HG02678 (cell line): ENCODE measurements around the gene RPL22.

Experiments
- ATAC-seq: cut with Tn5 transposase; IDR thresholded peaks from one replicate; pipeline ENCODE4 v1.9.1; 2021; ENCODE audit warnings: mild to moderate bottlenecking, moderate library complexity; ENCODE audit not compliant: unreplicated experiment

RPL22 gene

DNA sequence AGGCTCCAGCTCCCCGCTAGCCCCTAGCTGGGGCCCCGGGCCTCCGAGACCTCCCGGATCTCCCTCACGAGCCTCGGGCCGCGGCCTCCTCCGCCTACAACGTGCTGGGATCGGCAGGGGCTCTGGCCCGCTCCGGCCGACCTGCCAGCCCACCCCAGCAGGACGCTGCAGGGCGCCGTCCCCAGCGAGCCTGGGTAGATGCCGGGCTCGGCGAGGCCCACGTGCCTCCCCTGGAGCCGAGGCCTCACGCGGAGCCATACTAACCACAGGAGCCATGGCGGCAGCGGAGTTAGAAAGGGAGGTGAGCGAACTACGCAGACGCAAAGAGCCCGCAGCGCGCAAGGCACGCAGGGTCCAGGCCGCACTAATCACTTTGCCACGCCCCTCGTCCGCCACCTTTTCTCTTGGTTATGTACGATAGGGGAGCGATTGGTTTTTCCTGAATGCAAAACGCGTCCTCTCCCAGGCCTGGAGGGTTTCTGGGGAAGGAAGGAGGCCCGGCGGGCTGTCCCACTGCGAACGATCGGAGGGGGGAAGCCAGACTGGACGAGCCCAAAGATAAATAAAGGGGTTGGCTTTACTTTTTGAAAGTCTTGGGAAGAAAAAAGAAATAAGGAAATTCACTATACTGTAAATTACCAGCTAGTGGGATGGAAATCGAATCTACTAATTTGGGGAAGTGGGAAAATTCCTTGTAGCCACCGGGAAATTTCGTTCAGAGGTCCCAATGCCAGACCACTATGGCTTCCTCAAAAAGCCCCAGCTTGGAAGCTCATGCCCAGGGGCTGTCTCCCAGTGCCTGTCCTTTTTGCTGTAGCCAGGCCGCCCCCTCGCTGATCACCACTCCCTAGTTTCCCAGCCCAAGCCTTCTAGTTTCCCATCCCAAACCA, at the start of gene RPL22:
RPL22 (minus strand) TSS at position 298 of the 890 bp plus-strand sequence; CDS start at position 276, 22 bp downstream.
- peak; percentile 96 for ATAC-seq

DNA sequence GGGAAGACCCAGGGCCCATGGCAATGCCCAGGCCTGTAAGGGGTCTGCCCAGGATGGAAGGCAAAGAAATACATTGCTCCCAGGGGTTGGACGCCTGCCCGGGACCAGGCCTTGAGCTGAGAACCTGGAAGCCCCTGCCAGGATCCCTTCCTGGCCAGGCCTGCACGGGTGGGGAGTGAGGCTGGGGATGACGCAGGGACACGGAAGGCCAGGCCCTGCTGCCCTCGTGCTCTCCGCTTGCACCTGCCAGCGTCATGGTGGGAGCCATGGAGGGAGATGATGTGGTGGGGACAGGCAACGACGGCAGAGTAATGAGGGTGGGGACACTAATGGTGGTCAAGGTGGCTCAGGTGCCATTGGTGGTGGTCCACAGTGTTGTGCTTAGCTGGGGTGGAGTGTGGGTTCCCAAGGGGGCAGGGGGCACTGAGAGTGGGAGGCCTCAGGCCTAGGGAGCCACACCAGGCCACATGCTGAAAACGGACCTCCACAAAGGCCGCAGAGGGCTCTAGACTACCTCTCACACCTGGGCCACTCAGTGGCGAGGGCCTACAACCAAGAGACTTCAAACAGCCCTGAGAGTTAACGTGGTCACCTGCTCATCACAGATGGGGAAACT, 48.9 kb upstream of the RPL22 start:
- ATAC-seq = no peak

DNA sequence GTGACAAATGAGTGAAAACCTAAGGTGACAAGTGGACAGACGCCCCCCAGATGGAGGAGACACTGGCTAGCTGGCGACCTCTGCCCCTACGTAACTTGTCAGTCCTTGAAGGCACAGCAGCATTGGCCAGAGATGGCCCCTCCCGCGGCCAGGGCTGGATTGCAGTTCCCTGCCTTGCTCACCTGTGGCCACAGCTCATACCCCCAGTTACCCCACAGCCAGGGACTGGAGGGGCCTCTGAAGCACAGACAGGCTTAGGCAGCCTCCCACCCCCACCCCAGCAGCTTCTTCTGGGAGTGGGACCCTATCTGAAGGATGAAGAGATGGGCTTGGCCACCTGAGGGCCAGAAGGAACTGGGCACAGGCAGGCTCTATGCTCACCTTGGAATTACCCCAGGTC, 48.3 kb upstream of the RPL22 start:
- ATAC-seq = no peak

DNA sequence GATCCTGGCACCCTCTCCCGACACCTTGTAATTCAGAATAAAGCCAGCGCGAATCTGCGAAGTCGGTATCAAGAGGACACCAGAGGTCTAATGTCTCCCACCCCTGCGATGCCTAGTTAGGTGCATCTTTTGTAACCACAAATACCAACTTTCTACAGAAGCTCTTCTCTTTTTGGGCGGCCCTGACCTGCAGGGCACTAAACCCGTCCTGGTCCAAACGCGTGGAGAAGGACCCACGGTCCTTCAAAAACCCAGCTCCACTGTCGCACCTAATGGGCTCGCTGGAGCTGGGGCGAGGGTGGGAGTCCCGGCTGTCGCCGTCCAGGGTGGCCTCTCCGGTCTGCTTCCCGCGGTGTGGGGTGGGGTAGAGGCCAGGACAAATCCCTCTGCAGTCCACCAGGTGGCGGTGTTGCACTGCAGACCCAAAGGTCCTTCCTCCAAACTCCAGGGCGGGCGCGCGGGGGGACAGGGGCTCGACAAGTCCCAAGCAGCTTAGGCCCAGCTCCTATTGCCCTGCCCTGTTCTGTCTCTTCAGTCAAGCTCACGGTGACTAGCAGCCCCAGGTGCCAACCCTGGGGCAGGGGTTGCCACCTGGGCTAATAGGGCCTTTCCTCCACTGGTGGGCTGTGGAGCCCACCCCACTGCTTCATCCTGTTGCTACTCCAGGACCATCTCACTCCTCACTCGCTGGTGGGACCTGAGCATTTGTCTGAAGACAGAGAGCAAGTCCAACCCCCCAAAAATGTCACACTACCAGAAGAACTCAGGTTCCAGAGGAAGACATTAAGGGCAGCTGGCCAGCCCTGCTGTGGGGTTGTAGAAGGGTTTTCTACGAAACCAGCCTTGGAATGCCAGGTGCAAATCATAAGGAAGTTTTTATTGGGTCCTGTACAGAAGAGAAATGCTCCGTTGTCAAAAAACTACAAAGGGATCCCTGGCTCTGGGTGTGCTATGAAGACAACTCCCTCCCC, 47.4 kb upstream of the RPL22 start:
- peak; percentile 41 for ATAC-seq

DNA sequence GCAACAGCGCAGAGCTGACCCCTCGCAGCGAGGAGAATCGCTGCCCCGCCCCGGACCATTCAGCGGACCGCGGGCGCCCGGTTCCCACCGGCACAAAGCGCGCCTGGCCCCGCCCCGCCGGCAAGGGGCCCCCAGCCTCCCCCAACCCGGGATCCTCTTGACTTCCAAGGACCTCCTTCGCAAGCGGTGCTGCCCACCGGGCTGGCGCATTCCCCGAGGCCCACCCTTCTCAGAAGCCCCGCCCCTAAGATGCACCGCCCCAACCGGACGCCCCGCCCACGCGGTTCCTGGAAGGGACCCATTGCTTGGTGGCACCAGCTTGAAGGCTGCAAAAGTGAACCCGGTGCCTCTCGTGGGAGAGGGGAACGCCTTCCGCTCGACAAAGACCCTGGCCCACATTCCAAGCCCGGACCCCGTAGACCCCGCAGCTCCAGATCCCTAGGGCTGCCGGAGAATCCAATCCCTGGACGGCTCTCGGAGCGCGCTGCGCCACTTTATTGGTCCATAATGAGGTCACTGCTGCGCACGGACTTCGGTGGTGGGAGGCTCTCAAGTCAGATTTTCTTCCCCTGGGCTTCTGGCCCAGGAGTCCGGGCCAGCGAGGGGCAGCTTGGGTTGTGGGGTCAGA, 46.6 kb upstream of the RPL22 start:
- no peak for ATAC-seq

DNA sequence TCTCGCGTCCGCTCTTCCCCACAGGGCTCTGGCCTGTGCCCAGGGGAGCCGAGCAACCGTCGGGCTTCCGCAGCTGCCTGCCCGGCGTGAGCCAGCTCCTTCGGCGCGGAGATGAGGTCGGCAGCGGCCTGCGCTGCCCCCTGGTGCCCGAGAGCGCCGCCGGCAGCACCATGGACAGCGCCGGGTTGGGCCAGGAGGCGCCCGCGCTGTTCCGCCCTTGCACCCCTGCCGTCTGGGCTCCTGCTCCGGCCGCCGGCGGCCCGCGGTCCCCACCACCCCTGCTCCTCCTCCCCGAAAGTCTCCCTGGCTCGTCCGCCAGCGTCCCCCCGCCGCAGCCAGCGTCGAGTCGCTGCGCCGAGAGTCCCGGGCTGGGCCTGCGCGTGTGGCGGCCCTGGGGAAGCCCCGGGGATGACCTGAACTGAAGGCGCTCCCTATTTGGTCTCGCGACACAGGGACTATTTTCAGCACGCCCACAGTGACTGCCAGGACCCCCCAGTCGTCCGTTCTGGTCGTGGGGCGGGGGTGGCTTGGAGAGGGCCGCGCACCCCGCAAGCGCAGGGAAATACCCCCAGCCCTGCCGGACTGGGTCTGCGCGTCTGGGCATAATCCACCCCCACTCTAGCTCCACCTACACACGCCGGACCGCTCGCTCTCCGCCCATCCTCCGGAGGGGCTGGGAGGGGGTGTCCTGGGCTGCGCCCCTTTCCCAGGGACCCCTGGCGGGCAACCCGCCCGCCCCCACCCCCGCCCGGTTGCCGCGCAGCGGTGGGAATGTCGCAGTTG, 45.9 kb upstream of the RPL22 start:
- peak; percentile 52 for ATAC-seq

DNA sequence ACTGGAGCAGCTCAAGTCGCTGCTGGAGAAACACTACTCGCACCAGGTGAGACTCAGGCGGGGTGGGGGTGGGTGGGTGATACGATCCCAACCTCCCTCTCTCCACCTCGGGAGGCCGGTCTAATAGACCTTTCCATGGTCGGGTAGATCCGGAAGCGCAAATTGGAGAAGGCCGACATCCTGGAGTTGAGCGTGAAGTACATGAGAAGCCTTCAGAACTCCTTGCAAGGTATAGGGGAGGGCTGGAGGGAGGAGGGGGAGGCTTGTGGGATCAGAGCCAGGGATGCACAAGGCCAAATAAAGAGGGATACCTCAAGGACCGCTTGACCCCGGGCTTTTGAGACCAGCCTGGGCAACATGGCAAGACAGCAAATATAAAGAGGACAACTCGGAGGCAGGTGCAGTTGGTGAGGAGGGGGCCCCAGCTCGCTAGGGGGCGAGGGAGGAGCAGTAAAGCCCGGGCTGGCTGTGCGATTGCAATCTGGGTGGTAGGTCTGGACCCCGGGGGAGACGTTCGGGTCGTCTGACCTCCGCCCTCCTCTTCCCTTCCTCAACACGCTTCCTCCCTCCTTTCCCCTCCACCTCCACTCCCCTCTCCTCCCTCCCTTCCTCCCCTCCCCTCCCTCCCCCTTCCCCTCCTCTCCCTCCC, 45.1 kb upstream of the RPL22 start:
- ATAC-seq = no peak

DNA sequence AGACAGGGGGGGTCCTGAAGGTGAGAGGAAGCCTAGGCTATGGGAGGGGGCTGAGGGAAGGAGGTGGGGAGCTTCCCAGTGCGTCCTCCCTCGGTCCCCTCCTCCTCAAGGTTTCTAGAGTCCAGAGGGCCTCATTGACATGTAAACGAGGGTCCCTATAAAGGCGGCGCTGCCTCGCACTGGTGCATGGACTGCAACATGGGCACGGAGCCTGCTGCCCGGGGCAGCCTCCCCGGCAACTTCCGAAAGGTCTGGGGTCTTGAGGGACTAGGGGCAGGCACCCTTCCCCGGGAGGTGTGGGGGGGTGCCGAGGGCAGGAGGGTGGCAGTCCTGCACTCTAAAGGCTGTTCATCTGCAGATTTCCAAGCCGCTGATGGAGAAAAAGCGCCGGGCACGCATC, 44.6 kb upstream of the RPL22 start, which contains the start of gene HES3:
HES3 (plus strand) TSS at position 187 of the 400 bp plus-strand sequence; CDS start at position 374, 187 bp downstream.
- ATAC-seq = no peak

DNA sequence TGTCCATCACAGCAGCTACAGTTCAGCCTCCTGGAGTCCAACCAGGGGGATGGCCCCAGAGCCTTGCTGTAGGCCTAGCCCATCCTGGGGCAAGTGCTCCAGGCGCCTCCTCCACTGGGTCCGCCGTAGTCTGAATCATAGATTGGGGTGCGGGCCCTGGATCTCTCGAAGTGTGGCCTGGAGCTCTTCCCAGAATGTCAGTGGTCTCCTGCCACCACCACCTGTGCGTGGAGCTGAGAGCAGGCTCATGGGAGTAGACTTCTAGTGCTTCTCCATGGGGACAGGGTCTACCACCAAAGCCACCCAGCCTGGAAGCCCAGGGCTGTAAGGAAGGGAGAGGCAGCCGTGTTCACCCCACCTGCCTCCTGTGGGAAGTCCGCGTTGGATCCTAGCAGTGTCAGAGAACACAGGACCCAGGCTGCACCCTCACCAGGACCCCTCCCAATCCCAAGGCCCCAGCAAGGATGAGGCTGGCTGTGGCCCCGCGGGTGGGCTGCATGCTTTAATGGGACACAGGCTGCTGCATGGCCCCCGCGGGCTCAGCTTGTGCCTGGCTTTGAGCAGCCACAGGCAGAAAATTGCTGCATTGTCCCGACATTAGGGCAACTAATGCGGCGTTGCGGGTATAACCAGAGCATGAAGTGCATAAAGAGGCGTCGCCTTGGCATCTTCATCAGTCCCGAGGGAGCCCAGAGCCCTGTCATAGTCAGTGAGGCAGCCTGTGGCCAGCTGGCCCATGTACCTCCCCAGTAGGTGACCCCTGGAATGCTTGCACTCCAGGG, 43.8 kb upstream of the RPL22 start:
- ATAC-seq = no peak

DNA sequence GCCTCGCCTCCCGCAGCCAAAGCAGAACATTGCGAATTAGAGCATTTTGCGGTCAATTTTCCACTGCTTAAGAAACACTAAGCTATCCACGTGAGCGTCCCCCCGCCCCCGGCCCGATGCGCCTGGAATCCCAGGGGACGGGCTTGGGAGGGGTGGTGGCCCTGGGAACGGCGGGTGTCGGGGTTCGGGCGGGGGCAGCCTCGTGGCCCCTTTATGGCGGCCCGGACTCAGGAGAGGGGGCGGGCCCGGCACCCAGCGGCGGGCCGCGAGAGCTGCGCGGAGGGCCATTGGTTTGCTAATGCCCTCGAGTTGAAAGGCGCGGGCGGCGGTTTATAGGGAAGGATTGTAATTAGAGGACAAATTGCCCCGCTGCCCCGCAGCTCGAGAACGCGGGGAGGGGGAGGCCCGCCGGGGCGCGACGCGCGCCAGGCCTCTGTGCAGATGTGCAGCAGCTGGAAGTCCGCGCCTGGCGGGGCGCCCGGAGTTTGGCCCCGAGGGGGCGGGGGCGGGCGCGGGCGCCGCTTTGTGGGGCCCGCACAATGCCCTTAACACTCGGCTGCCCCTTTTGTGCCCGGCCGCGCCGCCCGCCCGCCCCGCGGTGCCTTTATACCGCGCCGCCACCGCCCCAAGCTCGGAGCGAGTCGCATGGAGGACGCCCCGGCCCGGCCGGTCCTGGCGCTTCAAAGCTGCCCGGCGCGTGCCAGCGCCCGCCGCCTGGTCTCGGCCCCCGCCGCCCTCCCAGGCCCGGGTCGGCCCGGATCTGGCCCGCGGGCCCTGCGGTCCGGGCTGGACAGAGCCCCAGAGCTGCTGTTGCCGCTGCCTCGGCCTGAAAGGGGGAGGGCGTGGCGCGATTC, 42.7 kb upstream of the RPL22 start:
- ATAC-seq = no peak

DNA sequence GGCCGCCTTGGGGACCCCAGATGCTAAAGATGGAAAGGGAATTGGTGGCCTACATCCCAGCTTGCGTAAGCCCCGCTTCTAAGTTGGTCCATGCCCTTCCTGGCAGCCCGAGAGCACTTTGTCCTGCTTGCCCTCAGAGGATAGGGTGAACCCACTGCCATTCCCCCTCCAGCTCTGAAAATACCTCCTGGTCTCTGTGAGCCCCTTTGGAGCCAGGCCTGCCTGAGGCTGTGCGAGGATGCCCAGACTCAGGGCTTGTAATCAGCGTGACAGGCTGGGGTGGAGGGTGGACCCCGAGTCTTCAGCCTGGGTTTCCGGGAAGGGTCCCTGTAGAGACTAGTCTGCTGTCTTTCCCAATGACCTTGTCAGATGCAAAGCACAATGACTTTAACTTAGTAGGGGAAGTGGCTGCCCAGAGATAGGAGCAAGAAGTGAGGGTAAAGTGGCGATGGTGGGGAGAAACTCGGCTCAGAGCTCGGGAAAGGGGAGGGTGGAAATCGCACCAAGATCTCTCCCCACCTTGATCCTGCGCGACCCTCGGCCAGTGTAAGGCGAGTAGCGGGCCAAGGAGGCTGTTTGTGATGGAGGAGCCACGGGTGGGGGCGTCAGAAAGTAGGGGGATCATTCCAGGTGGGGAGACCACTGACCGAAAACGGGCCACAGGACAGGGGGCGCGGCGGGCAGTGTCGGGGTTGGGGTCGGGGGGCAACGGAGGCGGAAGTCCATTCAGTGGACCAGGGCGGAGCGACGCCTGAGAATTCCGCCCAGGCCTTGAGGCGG, 41.9 kb upstream of the RPL22 start:
- ATAC-seq = no peak

DNA sequence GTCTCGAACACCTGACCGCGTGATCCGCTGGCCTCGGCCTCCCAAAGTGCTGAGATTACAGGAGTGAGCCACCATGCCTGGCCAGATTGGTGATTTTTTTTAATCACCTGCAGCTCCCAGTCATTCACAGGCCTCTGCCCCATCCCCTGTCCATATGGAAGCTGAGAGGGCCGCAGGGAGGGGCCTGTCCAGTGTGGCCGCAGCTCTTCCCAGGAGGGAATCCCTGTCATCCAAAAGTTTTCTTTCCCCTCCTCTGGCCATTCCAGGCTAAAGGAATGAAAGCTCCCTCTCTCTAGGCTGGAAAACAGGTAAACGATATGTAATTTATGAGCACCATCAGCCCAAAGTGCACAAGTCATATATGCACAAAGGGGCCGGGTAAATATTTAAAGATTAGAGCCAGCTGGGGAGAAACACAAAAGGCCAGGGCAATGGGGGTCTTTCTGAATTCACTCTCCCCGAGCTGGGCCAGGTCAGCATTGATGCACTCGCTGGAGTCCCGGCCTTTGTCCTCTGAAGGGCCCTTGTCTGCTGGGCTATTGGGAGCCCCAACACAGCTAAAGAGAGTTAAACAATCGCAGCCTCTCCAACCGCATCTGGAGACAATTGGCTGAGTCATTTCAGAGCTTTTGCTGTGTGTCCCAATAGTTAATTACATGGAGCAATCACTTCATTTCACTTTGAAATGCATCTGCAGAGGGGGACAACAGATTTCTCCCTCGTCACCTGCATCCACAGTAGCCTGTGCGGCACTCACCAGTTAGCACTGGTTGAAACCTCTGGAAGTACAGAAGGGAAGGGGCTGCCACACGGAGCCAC, 40.8 kb upstream of the RPL22 start:
- no peak for ATAC-seq

DNA sequence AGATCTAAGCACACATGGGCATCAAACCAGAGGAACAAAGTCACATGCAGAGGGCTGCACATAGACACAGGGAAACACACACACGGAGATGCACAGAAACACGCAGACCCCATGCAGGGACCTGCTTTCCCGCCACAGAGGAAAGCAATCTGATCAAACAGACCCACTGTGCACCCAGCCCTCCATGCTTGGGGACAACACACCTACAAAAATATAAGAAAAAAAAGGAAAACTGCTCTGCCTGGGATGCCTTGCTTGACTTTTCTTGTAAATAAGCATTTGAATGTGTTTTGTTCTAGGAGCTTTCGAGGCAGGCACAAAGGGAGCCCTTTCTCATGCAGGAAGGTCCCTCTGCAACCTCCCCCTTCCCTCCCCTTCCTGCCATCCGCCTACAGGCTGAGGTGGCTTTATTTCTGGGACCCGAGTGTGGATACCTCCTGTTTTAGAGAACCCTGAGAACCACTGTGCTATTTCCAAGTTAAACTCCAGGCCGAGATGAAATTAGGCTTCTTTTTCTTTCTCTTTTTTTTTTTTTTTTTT, 39.9 kb upstream of the RPL22 start:
- ATAC-seq = no peak

DNA sequence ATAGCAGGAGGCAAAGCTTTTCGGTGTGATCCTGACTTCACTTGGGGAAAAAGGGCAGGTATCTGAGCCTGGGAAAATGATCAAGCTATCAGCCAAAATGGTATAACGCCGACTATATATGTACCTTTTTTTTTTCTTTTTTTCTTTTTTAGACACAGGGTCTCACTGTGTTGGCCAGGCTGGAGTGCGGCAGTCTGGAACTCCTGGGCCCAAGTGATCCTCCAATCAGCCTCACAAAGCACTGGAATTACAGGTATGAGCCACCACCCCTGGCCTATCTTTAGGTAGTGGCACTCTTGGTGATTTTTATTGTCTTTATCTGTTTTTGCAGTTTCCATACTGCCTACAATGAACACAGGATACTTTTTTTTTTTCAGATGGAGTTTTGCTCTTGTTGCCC, 37.7 kb upstream of the RPL22 start:
- ATAC-seq = no peak

DNA sequence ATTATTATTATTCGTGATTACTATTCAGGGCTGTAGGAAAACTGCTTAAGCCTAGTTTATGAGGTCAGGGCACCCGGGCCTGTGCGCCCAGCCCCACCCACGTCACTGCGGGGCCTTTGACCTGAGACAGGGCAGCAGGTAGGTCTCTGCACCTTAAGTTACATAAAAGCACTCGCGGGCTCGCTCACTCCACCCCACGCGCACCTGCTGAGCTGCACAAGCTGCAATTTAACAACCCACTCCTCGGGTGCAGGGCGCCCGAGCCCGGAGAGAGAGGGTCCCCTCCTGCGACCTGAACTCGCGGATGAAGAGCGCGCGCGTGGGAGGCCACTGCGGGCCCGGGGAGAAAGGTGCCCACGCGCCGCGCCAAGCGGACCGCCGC, 35.9 kb upstream of the RPL22 start:
- no peak for ATAC-seq
